GM19467 (cell line): ENCODE results near the gene SMO.
"Not testable (repeated sequence)": the region's sequence is repeated elsewhere in the genome, so short reads cannot be mapped to it uniquely, and the experiment has no call there.

Experiments used
- ATAC-seq: cut with Tn5 transposase; IDR thresholded peaks from one replicate; pipeline ENCODE4 v1.9.1; 2021; ENCODE audit warnings: mild to moderate bottlenecking, moderate library complexity; ENCODE audit not compliant: unreplicated experiment

Gene SMO

GRCh38 chr7:129205987-129206785 lies 17.8 kb downstream of the SMO start:
- no peak for ATAC-seq

GRCh38 chr7:129208667-129209066 lies 20.2 kb downstream of the SMO start:
- ATAC-seq, result no peak

DNA sequence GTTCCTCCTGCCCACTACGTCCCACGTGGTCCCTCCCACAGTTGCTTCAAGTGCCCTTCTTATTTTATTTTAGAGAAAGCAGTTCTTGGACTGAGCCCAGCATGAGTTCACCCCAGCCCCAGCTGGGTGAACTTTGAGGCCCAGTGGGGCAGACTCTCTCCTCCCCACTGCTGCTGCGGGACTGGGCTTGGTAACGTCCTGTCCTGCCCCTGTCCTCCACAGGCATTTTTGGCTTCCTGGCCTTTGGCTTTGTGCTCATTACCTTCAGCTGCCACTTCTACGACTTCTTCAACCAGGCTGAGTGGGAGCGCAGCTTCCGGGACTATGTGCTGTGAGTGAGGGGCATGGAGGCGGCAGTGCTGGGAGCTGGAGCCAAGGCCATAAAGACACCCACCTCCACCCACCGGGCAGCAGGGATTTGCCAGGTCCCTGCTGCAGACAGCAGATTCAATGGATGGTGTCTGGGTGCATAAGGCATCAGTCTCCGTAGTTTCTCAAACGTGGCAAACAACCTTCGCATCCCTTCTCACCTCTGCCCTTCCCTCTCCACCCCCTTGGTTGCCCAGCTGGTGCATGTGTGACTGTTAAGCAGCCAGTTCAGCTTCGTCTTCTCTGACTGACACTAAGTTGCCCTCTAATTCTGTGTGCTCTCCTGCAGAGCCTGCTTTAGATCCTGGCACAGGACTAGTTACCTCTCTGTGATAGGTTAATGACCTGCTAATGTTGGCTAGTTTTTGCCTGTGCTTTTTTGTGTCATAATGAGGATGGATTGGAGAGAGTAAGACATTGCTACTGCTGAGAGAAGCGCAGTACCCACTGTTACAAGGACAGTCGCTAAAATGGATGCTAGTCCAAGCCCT lies 20.9 kb downstream of the SMO start:
- no peak for ATAC-seq

GRCh38 chr7:129210256-129210988 lies 22.0 kb downstream of the SMO start:
- peak; percentile 58 for ATAC-seq

GRCh38 chr7:129210989-129211312 lies 22.5 kb downstream of the SMO start:
- no peak for ATAC-seq

DNA sequence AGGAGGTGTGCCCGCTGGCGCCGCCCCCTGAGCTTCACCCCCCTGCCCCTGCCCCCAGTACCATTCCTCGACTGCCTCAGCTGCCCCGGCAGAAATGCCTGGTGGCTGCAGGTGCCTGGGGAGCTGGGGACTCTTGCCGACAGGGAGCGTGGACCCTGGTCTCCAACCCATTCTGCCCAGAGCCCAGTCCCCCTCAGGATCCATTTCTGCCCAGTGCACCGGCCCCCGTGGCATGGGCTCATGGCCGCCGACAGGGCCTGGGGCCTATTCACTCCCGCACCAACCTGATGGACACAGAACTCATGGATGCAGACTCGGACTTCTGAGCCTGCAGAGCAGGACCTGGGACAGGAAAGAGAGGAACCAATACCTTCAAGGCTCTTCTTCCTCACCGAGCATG lies 23.7 kb downstream of the SMO start:
- no peak for ATAC-seq

GRCh38 chr7:129212596-129212995 lies 24.2 kb downstream of the SMO start:
- ATAC-seq, result no peak

GRCh38 chr7:129213828-129214227 lies 25.4 kb downstream of the SMO start:
- ATAC-seq, result no peak

GRCh38 chr7:129215691-129216090 lies 27.3 kb downstream of the SMO start:
- not testable (repeated sequence) for ATAC-seq

- ATAC-seq, result not testable (repeated sequence)
Measured at GRCh38 chr7:129216101-129216715, 27.8 kb downstream of the SMO start.

DNA sequence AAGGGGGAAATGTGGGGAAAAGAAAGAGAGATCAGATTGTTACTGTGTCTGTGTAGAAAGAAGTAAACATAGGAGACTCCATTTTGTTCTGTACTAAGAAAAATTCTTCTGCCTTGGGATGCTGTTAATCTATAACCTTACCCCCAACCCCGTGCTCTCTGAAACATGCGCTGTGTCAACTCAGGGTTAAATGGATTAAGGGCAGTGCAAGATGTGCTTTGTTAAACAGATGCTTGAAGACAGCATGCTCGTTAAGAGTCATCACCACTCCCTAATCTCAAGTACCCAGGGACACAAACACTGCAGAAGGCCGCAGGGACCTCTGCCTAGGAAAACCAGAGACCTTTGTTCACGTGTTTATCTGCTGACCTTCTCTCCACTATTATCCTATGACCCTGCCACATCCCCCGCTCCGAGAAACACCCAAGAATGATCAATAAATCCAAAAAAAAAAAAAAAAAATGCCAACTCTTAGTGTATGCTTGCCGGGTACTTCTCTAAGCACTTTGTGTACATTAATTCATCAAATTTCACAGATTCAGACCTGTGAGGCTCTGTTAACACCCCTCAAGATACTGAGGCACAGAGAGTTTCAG lies 28.5 kb downstream of the SMO start:
- not testable (repeated sequence) for ATAC-seq

DNA sequence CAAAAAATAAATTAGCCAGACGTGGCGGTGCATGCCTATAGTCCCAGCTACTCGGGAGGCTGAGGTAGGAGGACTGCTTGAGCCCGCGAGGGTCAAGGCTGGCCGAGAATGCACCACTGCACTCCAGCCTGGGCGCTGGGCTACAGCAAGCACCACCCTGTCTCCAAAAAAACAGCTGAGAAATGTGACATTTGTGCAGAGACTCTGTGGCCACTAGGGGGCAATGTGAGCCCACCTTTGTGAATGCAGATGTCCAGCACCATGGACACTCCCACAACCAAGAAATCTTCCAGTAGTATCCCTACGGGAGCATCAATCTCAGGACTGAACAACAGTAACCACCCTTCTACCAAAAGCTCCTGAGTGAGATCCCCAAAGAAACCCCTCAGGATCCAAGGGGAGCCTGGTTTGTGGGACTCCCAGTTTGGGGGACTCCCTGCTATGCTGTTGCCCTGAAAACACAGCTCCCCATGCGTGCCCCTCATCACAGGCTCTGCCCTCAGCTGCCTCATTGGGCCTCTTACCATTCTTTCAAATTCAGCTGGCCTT lies 30.2 kb downstream of the SMO start:
- peak; percentile 57 for ATAC-seq

DNA sequence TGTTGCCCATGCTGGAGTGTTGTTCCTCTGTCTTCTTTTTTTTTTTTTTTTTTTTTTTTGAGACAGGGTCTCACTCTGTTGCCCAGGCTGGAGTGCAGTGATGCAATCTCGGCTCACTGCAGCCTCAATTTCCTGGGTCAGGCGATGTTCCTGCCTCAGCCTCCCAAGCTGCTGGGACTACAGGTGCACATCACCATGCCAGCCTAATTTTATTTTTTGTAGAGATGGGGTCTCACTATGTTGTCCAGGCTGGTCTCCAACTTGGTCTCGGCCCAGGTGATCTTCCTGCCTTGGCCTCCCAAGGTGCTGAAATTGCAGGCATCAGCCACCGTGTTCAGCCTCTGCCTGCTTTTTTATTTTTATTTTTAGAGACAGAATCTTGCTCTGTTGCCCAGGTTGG lies 30.7 kb downstream of the SMO start:
- not testable (repeated sequence) for ATAC-seq

GRCh38 chr7:129222064-129222463 lies 33.6 kb downstream of the SMO start:
- no peak for ATAC-seq

- peak; percentile 89 for ATAC-seq
Measured at GRCh38 chr7:129224251-129225205, 36.1 kb downstream of the SMO start, which contains the start of gene AHCYL2. AHCYL2 (plus strand) TSS chr7:129225030.

DNA sequence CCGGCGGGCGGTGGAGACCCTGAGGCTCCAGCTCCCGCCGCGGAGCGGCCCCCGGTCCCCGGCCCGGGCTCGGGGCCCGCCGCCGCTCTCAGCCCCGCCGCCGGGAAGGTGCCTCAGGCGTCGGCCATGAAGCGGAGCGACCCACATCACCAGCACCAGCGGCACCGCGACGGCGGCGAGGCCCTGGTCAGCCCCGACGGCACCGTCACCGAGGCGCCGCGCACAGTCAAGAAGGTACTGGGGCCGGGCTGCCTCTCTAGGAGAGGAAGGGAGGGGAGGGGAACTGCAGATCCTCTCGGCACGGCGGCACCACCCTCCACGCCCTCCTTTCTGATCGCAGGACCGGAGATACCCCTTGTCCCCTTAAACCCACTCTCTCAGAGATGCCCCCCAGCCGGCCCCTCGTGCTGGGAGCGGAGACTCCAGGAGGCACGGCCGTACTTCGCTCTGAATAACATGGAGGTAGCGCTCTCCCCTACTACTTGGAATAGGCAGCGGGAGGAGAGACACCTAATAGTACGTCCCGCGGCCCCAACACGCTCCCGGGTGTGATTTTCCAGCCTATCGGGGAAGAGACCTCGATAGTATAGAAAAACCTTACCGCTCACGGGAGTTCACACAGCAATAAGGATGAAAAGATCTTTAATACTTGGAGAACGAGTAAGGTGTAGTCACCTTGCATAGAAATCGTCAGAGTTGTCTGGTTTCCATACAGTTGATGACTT lies 36.9 kb downstream of the SMO start:
- ATAC-seq, result peak; percentile 20

DNA sequence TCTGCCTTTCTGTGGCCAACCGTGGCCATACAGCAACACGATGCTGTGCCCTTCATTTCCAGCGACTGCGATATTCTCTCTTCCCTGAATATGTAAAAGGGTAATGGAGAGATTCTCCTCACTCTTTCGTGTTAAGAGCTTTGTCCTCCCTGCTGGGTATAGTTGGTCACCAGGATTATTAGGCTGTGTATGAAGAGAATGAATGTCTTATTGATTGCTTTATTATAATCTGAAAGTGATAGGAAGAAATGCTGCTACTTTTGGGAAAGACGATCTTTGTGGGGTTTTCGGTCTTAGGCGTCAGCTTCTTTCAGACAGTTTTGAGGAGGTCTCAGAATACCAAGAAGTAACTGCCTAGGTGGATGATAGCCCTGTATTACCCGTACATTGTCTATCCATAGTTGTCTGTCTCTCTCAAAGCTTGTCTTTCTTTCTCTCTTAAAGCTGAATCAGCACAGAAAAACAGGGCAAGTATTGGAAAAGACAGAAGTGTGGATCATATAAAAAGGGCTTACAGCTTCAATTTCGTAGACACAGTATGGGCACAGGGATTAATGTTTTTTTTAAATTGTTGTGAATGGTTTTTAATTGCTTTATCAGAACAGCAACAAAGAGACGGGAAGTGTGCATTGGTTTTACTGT lies 37.6 kb downstream of the SMO start:
- no peak for ATAC-seq
